SK-N-MC (cell line): ENCODE results near the gene SIT1.

Source experiments
- EZH2 ChIP-seq: fragments of 200-600 bp; sonication (generic); IDR thresholded peaks from one replicate; pipeline ENCODE4 v1.6.1; 2017; ENCODE audit warnings: antibody characterized with exemption
- FOXP2 ChIP-seq: optimal IDR thresholded peaks from 2 replicates; pipeline ENCODE3; 2011; ENCODE audit warnings: mild to moderate bottlenecking, moderate library complexity; ENCODE audit not compliant: insufficient read depth; ENCODE audit errors: extremely low read length, control extremely low read depth
- POLR2AphosphoS5 ChIP-seq: IDR thresholded peaks from 2 replicates; pipeline ENCODE4 v1.6.1; 2012; ENCODE audit warnings: mild to moderate bottlenecking, low read depth, low read length, borderline replicate concordance

GRCh38 chr9:35691757-35692301 is 41.1 kb upstream of the SIT1 start:
- TF ChIP-seq EZH2 (no peak), POLR2AphosphoS5 (no peak), FOXP2 (no peak)
